Mucosa of stomach (tissue), 1 donor: ENCODE data around the gene SHISA4.

Experiments used
- H3K27me3 ChIP-seq: one replicate; pipeline ENCODE4 v1.7.0; 2013; ENCODE audit warnings: mild to moderate bottlenecking, low read length; ENCODE audit not compliant: control insufficient read depth, insufficient read depth
- H3K36me3 ChIP-seq: one replicate; pipeline ENCODE4 v1.7.0; 2013; ENCODE audit warnings: low read length; ENCODE audit not compliant: control insufficient read depth, insufficient read depth
- H3K4me1 ChIP-seq: one replicate; pipeline ENCODE4 v1.7.0; 2013; ENCODE audit warnings: mild to moderate bottlenecking, low read length; ENCODE audit not compliant: control insufficient read depth, insufficient read depth
- H3K4me3 ChIP-seq: one replicate; pipeline ENCODE4 v1.7.0; 2013; ENCODE audit warnings: low read length
- H3K9ac ChIP-seq: one replicate; pipeline ENCODE4 v1.7.0; 2013; ENCODE audit warnings: mild to moderate bottlenecking, low read length, moderate library complexity
- H3K9me3 ChIP-seq: one replicate; pipeline ENCODE4 v1.7.0; 2013; ENCODE audit warnings: mild to moderate bottlenecking, low read length, moderate library complexity; ENCODE audit not compliant: control insufficient read depth
- donor health status: Pancreatic carcinoma.

SHISA4 gene

DNA sequence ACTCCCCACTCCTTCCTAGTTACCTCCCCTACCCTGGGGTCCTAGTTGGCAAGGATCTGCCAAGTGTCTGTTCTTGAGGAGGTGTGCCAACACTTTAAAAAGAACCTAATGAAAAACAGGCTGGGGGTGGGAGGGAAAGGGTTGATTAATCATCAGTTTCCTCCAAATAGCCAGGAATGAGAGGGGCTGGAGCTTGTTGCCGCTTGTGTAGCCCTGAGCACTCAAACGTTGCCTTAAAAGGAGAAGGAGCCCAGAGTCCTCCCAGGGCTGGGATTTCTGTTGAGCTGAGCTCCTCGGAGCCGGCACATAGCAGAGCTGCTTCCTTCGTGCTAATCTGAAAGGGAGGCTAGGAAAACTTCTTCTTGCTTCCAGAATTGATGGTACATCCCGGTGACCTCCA is 15.9 kb downstream of the SHISA4 start:
- H3K9ac ChIP-seq = no peak overlapping the region
- H3K4me1 ChIP-seq = peaks cover 8% of the 10 kb centered on the region
- no peaks in the 10 kb centered on the region for H3K9me3 ChIP-seq
- H3K4me3 ChIP-seq = no peak overlapping the region
- no peaks in the 10 kb centered on the region for H3K36me3 ChIP-seq
- H3K27me3 ChIP-seq = peaks cover 4% of the 10 kb centered on the region

DNA sequence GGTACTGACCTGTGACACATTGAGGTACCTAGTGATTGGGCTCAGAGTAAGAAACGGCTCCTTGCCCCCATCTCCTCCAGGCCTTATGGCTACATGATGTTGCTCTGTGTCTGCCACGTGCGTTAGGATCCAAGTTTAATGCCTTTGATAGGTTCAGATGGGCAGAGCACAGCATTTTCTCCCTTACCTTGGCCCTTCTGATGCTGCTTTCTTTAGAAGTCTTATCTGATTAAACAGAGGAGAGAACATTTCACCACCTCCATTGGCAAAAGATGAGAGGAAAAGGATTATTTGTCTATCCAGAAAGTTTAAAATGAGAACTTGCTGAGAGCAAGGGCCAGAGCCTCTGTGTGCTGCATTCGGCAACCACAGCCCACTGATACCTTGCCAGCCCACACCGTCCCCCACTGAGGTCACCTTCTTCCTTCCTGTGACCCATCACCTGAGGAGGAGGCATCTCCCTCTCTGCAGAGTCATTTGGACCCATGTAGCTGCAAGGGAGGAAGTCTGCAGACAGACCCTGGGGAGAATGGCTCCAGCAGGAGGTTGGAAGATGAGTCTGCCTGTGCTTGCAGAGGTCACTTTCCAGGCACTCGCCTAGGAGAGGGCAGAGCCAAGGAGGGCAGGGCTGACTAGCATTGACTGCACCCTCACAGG is 16.7 kb downstream of the SHISA4 start:
- H3K4me1 ChIP-seq = peaks cover 8% of the 10 kb centered on the region

DNA sequence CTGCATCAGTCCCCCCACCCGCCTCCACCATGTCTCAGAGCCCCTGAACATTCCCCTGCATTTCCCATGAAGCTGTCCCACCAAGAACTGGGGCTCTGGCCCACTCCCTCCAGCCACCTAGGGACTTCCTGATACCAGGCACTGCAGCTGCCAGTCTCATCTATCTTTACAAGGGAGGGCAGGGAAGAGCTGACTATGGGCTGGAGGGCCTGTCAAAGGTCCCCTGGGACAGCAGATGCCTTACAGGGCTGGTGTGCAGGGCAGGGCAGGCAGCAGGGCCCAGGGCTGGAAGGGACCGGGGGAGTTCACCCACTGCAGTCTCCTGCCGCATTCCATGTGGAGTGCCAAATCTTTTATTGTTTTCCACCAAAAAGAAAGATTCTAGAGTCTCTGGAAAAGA is 17.6 kb downstream of the SHISA4 start:
- no peak overlapping the region for H3K9ac ChIP-seq
- peaks cover 7% of the 10 kb centered on the region for H3K27me3 ChIP-seq
- no peaks in the 10 kb centered on the region for H3K36me3 ChIP-seq
- H3K4me3 ChIP-seq = no peak overlapping the region
- peaks cover 8% of the 10 kb centered on the region for H3K4me1 ChIP-seq
- no peaks in the 10 kb centered on the region for H3K9me3 ChIP-seq

More for the DNA sequence above, 16.7 kb downstream of the SHISA4 start:
- Histone ChIP-seq H3K27me3 (peaks cover 7% of the 10 kb centered on the region), H3K4me3 (no peak overlapping the region), H3K36me3 (no peaks in the 10 kb centered on the region), H3K9ac (peak overlapping the region; percentile 26), H3K9me3 (no peaks in the 10 kb centered on the region)

- Histone ChIP-seq H3K9ac (no peak overlapping the region), H3K4me3 (no peak overlapping the region), H3K36me3 (no peaks in the 10 kb centered on the region), H3K9me3 (no peaks in the 10 kb centered on the region), H3K4me1 (peaks cover 8% of the 10 kb centered on the region), H3K27me3 (peaks cover 7% of the 10 kb centered on the region)
Observed at GRCh38 chr1:201907621-201908020, 18.9 kb downstream of the SHISA4 start.

- no peaks in the 10 kb centered on the region for H3K9me3 ChIP-seq
- H3K9ac ChIP-seq = no peak overlapping the region
- H3K4me3 ChIP-seq = no peak overlapping the region
- H3K36me3 ChIP-seq = no peaks in the 10 kb centered on the region
- no peaks in the 10 kb centered on the region for H3K4me1 ChIP-seq
- H3K27me3 ChIP-seq = peaks cover 7% of the 10 kb centered on the region
Observed at GRCh38 chr1:201911826-201912571, 23.3 kb downstream of the SHISA4 start.

GRCh38 chr1:201912832-201913231 is 24.1 kb downstream of the SHISA4 start:
- no peaks in the 10 kb centered on the region for H3K9me3 ChIP-seq
- no peaks in the 10 kb centered on the region for H3K4me1 ChIP-seq
- peaks cover 7% of the 10 kb centered on the region for H3K27me3 ChIP-seq
- H3K36me3 ChIP-seq = no peaks in the 10 kb centered on the region
- no peak overlapping the region for H3K9ac ChIP-seq
- no peak overlapping the region for H3K4me3 ChIP-seq

- Histone ChIP-seq H3K9ac (no peak overlapping the region), H3K36me3 (no peaks in the 10 kb centered on the region), H3K9me3 (no peaks in the 10 kb centered on the region), H3K4me3 (no peak overlapping the region), H3K27me3 (peaks cover 3% of the 10 kb centered on the region), H3K4me1 (no peaks in the 10 kb centered on the region)
Observed at GRCh38 chr1:201914456-201915235, 25.9 kb downstream of the SHISA4 start.

GRCh38 chr1:201916649-201917249 is 28.1 kb downstream of the SHISA4 start:
- Histone ChIP-seq H3K9ac (no peak overlapping the region), H3K4me1 (no peaks in the 10 kb centered on the region), H3K4me3 (no peak overlapping the region), H3K9me3 (no peaks in the 10 kb centered on the region), H3K36me3 (no peaks in the 10 kb centered on the region), H3K27me3 (no peaks in the 10 kb centered on the region)

DNA sequence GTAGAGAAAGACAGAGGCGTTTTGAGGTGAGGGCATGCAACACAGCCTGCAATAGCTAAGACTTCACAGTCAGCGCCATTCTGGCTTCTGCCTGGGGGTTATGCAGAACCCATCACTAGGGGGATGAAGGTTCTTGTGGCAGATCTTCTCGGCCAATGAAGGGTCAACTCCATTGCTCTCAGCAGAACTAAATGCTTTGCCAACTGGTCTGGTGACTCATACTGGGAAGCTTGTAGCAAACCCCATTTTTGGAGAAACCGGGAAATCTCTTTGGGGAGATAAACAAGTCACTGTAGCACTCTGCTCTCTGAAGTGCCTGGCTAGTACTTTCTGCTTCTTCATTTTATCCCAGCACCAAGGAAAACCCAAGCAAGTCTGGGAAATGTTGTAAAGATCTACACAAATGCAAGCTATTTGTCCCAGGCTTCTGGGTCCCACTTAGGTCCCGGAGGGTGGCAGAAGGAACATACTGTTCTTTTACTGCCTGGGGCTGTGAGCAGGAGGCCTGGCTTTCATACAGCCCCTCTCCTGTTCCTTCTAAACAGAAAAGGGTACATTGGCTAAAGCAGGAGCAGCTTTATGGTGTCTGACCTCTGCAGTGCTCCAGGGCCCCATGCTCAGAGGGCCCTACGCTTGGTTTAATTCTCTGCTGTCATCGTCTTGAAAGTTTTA is 28.8 kb downstream of the SHISA4 start:
- no peak overlapping the region for H3K9ac ChIP-seq
- H3K9me3 ChIP-seq = no peaks in the 10 kb centered on the region
- H3K4me3 ChIP-seq = no peak overlapping the region
- no peaks in the 10 kb centered on the region for H3K36me3 ChIP-seq
- H3K4me1 ChIP-seq = no peaks in the 10 kb centered on the region
- no peaks in the 10 kb centered on the region for H3K27me3 ChIP-seq

DNA sequence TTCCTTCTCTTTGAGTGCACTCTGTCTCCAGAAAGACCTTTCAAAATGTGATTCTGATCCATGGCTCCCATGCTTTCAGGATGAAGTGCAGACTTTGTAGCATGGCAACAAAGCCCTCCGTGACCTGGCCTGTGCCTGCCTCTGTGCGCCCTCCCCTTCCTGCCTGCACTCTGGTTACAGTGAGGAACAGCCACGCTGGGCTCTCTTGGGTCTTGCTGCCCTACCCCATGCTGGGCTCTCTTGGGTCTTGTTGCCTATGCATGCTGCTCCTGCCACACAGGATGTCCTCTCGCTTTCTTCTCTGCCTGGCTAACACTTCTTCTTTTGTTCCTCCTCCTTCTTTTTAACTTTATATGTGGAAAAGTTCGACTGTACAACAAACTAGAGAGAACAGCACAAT is 29.6 kb downstream of the SHISA4 start:
- no peaks in the 10 kb centered on the region for H3K27me3 ChIP-seq
- H3K9me3 ChIP-seq = no peaks in the 10 kb centered on the region
- no peak overlapping the region for H3K9ac ChIP-seq
- H3K4me1 ChIP-seq = no peaks in the 10 kb centered on the region
- no peak overlapping the region for H3K4me3 ChIP-seq
- no peaks in the 10 kb centered on the region for H3K36me3 ChIP-seq

- no peaks in the 10 kb centered on the region for H3K36me3 ChIP-seq
- no peak overlapping the region for H3K4me3 ChIP-seq
- no peaks in the 10 kb centered on the region for H3K9me3 ChIP-seq
- no peak overlapping the region for H3K9ac ChIP-seq
- no peaks in the 10 kb centered on the region for H3K27me3 ChIP-seq
- H3K4me1 ChIP-seq = no peaks in the 10 kb centered on the region
Observed at GRCh38 chr1:201921952-201922558, 33.4 kb downstream of the SHISA4 start.
